ENCODE data around the gene CD84.
"Not testable (repeated sequence)": the region's sequence is repeated elsewhere in the genome, so short reads cannot be mapped to it uniquely, and the experiment has no call there.

The CD84 gene, protein sequence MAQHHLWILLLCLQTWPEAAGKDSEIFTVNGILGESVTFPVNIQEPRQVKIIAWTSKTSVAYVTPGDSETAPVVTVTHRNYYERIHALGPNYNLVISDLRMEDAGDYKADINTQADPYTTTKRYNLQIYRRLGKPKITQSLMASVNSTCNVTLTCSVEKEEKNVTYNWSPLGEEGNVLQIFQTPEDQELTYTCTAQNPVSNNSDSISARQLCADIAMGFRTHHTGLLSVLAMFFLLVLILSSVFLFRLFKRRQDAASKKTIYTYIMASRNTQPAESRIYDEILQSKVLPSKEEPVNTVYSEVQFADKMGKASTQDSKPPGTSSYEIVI

DNA sequence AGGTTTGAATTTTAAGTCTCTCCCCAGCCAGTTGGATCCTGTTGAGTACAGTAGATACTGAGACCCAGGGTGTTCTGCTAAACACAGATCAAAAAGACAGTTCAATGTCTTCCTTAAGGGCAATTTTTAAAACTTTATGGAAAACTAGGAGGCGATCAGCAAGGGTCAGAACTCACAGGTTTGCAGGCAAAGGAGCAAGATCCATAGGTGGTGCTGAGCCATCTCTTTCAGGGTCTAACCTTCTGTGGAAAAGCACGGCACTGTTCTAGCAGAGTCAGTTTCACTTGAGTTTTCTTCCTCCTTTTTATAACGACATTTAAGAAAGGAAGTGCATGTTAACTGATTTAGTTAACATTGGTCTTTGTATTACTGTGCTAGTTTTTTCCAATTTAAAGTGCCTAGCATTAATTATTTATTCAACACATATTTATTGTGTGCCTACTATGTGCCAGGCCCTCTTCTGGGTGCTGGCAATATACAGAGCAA is at the start of gene CD84:
CD84 (minus strand) TSS at position 281 of the 486 bp plus-strand sequence; CDS start at position 222, 59 bp downstream.
- in situ Hi-C loops (cut with MboI; ENCODE audit: low sequenced_read_pairs) = no loop called here

DNA sequence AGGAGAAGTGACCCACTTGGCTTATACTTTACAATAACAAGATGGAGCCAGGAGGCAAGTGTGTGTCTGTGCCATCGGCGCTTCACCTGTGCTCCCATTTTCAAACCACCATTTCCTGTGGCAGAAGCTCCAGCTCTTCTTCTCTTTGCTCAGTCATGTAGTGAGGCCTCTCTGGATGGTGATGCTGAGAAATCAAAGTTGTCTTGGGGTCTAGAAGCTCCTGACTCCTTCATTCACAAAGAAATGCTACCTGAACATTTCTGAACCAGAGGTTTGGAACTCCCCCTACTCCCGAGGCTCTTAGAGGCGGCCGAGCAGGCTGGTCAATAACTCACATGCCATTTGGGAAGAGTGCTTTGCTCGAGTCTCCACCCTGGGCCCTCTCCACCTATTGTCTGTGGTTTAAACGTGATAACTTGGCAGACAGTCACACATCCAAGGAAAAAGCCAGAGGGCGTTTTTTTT is 49.5 kb upstream of the CD84 start:
- in situ Hi-C loops (cut with MboI; ENCODE audit: low sequenced_read_pairs) = no loop called here

DNA sequence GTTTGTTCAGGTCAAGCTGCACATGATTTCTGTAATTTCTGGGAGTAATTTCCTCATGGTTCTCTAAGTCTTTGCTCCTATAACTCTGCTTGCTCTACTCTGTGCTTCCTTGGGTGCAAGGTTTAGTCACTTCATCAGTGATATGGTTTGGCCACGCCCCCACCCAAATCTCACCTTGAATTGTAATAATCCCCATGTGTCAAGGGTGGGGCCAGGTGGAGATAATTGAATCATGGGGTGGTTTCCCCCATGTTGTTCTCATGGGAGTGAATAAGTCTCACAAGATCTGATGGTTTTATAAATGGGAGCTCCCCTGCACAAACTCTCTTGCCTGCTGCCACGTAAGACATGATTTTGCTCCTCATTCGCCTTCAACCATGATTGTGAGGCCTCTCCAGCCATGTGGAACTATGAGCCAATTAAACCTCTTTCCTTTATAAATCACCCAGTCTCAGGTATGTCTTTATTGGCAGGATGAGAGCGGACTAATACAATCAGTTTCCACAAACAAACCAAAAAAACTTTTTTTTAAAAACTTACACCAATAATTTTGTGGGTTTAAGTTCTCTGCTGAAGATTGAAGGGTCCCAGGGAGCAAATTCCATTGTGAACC is 48.5 kb upstream of the CD84 start:
- in situ Hi-C loops (cut with MboI; ENCODE audit: low sequenced_read_pairs) = not testable (repeated sequence)

DNA sequence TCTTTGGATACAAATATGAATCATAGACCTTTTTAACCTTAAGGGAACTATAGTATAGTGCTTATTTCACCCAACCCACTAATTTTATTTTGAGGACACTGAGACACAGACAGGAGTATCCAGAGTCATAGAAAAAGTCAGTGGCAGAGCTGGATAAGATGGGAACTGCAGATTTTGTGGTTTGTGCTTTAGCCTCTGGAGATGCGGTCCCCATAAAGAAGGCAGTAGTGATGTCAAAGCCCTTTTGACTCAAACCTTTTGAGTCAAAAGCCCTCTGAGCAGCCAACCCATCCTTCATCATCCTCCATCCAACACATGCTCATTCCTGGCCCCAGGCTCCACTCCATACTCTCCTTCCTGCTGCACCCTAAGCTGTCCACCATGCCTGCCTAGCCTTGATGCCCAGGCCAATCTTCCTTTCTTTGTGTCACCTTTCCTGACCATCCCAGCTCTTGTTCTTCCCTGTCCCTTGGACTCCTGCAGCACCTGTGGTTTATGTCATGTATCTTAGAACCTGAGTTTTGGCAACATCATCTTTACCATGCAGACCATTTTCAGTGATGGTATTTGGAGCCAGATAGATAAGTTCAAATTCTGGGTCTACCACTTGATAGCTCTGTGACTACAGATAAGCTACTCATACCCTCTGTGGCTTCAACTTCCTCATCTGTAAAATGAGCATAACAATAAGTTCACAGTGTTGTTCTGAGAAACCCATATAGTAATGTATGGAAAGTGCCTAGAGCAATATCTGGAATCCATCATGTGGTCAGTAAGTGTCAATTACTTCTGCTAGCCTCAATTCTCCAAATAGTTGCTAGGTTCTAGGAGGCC is 47.4 kb upstream of the CD84 start:
- in situ Hi-C loops (cut with MboI; ENCODE audit: low sequenced_read_pairs) = no loop called here

DNA sequence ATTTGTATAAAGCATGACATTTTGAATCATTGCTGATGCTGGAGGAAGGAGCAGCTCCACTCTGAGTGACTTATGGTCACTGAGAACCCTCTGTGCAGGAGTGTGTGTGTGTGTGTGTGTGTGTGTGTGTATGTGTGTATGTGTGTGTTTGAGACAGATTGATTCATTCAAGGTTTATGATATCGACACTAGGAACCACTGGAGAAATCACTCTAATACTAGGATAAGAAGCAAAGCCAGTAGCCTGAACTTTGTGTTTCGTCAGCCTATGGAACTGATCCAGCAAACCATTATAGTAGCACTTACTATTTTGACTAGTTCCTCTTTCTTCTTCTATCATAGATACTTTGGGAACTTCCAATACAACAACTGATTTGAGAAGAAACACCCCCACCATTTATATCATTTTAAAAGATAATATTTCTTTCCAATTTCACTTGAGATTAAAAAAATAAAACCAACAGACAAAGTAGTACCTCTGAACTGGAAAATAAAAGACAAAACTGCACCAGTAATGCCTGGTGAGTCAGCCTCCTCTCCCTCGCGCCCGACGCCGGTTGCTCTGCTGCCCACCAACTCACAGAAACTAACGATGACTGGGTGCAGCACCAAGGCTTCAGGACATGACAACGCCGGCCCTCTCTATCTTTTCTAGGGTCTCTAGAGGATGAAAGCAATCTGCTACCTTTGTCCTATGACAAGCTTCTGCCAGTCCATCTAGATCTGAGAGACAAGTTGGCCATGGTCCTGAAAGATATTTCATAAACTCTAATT is 46.6 kb upstream of the CD84 start:
- in situ Hi-C loops (cut with MboI; ENCODE audit: low sequenced_read_pairs) = no loop called here

DNA sequence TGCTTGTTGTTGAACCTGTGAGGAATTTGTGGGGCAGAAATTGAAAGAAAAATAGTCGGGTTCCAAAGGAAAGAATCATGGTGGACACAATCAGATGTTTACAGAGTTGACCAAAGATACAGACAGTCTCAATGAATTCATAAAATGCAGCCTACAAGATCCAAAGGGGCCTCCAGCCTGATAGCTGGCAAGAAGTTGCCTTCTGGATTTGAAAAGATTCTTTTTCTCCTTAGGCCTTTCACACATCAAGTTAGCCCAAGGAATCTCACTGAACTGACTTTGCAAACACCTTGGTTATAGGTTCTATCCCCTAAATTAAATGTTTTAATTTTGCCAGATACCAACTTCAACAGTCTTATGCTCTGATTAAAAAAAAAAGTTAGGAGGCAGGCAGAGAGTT is 46.0 kb upstream of the CD84 start:
- in situ Hi-C loops (cut with MboI; ENCODE audit: low sequenced_read_pairs) = no loop called here

DNA sequence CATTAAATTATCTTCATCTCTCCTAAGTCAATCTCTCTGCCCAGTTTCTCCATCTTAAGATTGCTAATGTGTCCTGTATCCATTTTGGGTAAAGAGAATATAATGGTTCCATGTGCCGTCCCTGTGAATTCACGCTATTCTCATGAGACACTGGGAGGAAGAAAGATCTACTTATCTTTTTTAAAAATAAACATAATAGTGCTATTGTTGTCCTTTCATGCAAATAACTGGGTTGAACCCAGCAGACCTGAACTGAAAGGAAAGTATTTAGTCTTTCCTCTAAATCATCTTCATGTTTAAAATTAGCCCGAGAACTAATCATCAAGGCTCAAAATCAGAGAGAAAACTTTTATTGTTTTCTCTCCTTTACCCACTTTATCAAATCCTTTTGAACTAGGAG is 45.2 kb upstream of the CD84 start:
- in situ Hi-C loops (cut with MboI; ENCODE audit: low sequenced_read_pairs) = no loop called here

DNA sequence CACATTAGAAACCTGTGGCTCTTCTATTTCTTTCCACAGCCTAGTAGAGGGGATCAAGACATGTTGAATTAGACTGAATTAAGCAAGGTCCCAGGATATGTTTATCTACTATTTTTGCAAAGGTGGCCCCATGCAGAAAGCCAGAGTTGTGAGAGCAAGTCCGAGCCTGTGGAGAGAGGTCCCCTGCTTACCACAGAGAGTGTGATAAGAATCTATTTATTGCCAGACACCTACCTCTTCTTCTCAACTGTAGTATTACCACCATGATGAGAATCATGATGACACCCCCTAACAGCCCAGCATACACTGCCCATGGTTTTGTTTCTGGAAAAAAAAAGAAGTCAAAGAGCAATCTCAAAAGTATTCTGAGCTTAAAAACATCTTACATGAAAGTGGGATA is 44.6 kb upstream of the CD84 start:
- in situ Hi-C loops (cut with MboI; ENCODE audit: low sequenced_read_pairs) = no loop called here

DNA sequence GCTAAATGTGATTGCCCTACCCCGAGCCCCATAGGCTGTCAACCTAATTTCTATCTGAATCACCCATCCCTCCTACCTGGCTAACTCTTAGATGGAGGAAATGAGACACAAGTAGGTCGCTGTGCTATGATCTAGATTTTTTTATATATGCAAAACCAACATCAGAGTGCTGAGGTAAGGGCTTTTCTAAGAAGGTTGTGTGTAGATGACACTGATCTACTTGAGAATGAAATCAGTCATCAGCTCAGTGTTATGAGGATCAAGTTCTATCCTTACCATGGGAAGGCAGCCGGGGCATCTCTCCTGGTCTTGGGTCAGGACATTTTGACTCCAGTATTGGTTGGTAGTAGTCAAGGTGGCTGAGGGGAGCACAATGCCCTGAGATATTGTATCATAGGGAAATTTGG is 43.9 kb upstream of the CD84 start:
- in situ Hi-C loops (cut with MboI; ENCODE audit: low sequenced_read_pairs) = no loop called here

DNA sequence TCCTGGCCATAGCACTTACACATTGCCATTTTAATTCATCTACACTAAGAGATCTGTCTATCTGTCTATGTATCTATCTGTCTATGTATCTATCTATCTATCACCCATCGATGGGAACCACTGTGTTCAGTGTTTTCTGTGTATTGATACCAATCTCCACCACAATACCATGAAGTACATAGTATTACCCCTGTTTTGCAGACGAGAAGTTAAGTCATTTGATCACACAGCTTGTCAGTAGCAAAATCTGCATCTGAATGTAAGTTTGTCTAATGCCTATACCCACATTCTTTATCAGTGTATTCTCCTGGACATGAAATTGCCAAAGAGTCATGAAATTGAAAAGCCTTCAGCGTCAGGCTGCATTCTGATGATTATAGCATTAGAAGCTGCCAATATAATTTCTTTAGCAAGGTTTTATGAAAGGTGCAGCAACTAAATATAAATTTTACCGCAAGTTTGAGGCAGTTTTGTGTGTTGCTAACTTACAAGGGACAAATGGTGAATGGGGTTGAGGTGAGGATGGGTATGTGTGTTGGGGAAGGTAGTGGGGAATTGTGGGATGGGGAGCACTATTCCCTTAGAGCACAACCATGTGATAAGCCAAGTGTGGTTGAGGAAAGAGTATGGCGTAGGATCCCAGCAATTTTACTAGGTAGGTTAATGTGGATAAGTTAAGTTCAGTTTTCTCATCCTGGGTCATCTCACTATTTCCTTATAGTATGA is 43.4 kb upstream of the CD84 start:
- in situ Hi-C loops (cut with MboI; ENCODE audit: low sequenced_read_pairs) = no loop called here

DNA sequence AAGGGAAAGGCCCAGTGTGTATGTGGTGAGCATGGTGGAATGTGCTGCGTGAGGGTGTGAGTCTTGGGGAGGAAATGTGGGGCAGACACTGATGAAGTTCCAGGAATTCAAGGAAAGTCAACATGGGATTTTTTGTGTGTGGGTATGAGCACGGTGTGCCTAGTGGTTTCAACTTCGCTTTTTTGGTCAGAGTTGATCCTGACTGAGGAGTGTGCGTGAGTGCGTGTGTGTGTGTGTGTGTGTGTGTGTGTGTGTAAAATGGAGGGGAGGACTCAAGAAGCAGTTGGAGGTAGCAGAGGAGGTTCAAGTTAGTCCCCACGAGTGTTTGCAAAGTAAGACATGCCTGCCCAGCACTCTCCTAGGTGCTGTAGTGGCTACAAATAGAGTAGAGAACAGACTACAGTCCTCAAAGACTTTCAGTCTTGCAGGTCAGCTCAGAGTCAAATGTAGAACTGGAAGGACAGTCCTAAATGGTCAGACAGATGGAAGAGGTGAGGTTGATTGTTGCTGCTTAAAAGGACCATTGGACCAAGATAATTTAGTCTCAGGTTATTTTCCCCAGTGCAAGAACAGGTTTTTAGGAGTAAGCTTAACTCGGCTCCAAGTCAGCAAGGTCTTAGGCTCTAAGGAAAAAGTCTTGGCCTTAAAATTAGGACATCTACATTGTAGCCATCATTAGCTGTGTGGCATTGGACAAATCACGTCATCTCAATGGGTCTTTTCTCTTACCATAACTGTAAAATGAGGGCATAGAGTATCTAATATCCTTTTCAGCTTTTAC is 42.5 kb upstream of the CD84 start:
- in situ Hi-C loops (cut with MboI; ENCODE audit: low sequenced_read_pairs) = no loop called here

DNA sequence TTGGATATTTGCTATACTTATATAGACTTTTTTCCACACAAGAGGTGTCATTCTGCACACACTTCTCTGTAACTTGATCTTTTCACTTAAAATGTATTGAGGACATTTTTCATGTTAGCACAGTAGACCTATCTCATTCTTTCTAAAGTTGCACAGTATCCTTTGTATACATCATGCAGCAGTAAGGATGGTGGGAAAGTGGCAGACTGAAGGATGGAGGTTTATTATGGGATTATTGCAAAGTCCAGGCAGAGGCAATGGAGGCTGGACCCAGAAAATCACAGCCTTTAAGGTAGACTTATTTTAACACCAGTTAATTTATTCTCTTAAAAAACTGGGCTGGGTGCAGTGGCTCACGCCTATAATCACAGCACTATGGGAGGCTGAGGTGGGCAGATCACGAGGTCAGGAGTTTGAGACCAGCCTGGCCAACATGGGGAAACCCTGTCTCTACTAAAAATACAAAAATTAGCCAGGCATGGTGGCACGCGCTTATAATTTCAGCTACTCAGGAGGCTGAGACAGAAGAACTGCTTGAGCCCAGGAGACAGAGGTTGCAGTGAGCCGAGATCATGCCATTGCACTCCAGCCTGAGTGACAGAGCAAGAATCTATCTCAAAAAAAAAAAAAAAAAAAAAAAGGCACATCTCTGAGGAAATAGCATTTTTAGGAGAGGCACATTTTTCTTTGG is 41.8 kb upstream of the CD84 start:
- in situ Hi-C loops (cut with MboI; ENCODE audit: low sequenced_read_pairs) = no loop called here

DNA sequence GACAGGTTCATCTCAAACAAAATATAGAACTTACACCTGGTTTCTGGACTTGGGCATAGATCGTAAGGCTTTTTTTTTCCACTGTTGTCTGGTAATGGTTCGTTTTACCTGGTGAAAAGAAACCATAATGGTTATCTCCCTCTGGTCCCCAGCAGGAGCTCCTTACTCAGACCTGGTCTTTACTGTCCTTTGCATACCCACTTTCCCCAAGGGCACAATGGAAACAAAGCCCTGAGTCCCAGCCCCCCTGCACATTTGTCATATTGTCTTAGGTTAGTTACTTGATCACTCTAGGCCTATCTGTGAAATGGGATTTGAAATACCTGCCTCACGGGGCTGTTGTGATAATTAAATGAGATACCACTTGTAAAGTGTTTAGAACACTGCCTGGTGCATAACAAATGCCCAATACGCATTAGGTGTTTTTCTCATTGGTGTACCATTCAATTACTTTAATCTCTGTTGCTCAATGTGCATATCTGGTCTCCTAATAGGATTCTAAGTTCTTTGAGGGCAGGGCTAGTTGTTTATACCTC is 40.5 kb upstream of the CD84 start:
- in situ Hi-C loops (cut with MboI; ENCODE audit: low sequenced_read_pairs) = no loop called here

DNA sequence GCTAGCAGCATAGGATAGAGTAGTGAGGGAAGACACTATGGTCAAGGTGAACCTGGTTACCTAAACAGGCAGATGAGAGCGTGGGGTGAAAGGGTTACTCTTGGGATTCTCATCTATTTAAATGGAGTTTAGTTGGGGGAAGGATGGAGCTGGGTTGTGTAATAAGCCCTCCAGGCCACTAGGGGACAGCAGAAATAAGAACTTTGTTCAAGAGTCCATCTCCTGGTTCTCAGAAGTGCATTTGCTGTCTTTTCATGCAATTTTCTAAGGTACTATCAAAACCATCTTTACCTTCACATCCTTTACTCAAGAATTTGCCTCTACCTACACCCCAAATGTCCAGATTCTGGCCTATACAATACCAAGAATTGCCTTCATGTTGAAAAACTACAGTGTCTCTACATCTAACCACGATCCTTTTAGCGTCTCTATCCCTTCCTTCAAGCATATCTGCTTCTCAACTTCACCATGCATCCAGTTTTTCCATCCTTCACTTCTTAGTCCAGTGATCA is 39.5 kb upstream of the CD84 start:
- in situ Hi-C loops (cut with MboI; ENCODE audit: low sequenced_read_pairs) = no loop called here

DNA sequence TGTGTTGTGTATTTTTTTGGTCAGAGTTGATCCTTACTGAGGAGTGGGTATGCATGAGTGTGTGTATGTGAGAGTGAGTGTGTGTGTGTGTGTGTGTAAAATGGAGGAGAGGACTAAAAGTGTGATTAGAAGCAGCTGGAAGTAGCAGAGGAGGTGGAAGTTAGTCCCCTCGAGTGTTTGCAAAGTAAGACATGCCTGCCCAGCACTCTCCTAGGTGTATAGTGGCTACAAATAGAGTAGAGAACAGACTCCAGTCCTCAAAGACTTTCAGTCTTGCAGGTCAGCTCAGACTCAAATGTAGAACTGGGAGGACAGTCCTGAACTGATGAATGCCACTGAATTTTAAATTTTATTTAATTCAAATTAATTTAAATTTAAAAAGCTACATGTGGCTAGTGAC is 39.0 kb upstream of the CD84 start:
- in situ Hi-C loops (cut with MboI; ENCODE audit: low sequenced_read_pairs) = no loop called here

DNA sequence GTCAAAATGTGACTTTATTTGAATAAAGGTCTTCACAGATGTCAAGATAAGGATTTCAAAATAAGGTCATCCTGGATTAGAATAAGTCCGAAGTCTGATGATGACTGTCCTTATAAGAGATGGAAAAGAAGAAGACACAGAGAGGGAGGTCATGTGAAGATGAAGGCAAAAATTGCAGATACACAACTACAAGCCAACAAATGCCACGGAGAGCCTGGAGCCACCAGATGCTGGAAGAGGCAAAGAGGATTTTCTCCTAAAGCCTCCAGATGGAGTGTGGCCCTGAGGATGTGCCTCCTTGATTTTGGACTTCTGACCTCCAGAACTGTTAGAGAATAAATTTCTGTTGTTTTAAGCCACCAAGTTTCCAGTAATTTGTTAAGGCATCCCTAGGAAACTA is 36.4 kb upstream of the CD84 start:
- in situ Hi-C loops (cut with MboI; ENCODE audit: low sequenced_read_pairs) = no loop called here

DNA sequence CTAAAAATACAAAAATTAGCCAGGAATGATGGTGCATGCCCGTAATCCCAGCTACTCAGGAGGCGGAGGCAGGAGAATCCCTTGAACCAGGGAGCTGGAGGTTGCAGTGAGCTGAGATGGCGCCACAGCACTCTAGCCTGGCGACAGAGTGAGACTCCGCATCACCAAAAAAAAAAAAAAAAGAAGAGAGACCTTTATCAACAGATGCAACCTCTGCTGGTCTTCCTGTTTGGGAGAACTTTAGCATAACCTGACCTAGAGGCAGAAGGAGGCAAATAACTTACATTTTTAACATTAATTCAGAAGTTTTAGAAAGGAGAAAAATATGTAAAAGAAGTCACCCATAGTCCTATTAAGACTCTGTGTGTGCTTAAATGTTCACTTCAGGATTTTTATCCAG is 35.1 kb upstream of the CD84 start:
- in situ Hi-C loops (cut with MboI; ENCODE audit: low sequenced_read_pairs) = no loop called here

DNA sequence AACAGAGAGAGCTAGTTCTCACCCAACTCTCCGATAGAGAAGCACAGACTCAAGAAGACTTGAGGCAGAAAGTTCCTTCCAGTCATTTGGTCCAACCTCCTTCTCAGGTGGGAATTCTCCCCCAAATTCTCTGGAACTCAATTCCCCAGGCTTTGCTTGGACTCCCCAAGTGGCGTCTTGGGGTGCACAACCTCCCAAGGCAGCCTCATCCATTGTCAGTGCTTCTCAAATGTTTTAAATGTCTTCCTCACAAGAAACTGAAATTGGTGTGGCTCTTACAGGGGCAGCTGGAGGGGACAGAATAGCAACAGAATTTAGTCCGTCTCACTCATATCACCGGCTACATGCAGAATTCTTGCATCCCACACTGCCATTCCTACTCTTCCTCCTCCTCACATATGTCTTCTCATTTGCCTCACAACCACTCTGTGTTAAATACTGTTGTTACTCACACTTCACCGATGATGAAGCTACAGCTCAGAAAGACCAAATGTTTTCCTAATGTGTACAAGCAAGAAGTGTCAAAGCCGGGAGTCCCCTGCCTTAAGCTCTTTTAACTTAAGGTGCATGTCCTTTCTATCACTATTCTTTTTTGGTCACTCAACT is 33.4 kb upstream of the CD84 start:
- in situ Hi-C loops (cut with MboI; ENCODE audit: low sequenced_read_pairs) = no loop called here

Data from hTERT RPE-1 (cell line).